NOMO-1 treated with DMSO at 0.1 percent for 48 hours (cell line): ENCODE data around the gene ITFG1.
A peak's percentile ranks its signal among the peaks of the same experiment; 100 is the strongest.

Experiments
- DNase-seq: peaks from one replicate; lab custom pipeline; 2025; ENCODE audit not compliant: unreplicated experiment; lab: John Stamatoyannopoulos, UW

Gene ITFG1

DNA sequence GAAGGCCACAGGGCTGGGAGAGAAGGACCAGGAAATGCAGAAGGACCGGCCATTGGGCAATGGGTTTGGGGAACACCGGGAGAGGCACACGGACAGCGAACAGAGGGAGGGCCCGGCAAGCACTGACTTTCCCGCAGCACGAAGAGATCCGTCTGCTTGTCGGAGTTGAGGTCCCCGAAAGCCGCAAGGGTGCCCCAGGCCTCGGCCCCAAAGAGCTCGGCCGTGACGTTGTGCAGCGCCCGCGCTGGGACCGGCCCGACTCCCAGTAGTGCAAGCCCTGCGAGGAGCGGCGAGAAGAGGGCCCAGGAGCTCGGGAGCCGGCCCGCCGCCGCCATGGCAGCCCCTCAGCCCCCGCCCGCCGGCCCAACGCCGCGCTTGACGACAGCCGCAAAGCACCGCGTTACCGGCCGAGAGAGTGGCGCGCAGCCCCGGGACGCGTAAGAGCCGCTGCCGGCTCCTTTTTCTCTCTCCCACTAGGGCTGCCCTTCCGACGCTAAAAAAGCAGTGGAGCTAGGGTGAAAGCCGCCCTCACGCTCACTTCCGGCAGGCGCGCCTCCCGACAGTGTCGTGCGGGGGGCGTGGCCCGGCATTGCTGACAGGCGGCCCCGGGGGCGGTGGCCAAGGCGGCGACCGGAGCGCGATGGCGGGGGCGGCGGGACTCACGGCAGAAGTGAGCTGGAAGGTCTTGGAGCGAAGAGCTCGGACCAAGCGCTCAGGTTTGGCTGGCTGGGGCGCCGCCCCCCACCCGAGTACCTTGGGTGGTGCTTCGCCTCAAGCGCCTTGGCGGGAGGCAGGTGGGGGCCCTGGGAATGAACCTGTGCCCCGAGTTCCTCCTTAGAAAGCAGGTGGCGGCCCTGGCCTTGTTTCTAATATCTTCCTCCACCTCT, at the start of gene ITFG1, which contains the start of gene PHKB:
ITFG1 (minus strand) TSS at position 353 of the 887 bp plus-strand sequence; CDS start at position 335, 18 bp downstream.
PHKB (plus strand) TSS at position 621 of the 887 bp plus-strand sequence; CDS start at position 641, 20 bp downstream.
- DNase-seq: peak; percentile 87

DNA sequence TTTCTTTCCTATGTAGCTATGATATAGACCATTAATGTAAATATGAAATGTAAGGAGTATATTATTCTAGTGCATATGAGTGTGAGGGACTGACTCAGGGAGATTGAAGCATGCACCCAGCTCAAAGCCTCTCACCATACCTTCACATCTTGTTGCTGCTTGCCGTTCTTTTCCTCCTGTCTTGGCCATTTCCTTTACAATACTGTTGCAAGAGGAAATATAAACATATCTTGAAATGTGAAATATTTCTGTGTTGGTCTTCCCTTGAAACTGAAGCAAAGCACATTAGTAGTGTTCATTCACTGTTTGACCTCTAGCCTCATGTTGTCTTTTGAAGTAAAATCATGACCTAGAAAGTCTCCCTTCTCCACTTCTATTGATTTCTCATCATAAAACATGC, 46.8 kb upstream of the ITFG1 start:
- no peak for DNase-seq

DNA sequence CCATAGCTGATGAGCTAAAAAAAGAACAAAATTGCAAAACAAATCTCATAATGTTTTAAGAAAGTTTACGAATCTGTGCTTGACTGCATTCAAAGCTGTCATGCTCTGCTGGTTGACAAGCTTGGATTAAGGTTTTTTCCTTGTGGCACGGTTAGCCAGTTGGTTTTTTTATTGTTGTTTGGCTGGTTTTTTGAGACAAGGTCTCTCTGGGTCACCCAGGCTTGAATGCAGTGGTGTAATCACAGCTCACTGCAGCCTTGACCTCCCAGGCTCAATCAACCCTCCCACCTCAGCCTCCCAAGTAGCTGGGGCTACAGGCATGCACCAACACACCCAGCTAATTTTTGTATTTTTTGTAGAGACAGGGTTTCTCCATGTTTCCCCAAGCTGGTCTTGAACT, 45.9 kb upstream of the ITFG1 start:
- DNase-seq: no peak

DNA sequence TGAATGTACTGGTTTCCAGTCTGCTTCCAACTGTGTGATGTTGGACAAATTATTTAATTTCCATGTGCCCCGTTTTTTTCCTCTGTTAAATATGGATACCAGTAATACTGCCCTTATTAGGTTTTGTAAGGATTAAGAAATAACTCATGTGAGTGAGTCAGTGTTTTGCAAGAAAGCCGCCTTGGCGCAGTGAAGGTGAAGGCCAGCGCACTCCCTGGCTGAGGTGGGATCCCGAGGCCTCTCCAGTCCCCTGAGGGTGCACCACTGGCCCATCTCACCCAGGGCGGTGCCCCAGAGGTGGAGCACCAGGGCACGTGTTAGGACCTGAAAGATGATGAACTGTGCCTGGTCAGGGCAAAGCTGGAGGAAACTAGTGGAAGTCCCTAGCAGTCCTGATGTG, 43.7 kb upstream of the ITFG1 start:
- DNase-seq: no peak

DNA sequence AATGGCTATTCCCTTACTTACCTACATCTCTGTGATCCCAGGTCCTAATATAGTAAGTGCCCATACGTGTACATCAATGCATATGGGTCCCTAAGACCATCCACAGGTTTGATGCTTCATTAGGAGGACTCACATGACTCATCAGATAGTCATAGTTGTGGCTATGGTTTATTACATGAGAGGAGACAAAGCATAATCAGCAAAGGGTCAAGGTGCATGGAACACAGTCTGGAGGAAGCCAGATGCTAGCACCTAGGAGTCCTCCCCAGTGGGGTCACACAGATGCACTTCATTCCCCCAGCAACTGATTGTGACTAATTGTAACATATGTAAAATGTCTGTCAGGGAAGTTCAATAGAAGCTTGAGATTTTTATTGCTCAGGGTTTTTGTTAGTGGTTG, 43.1 kb upstream of the ITFG1 start:
- no peak for DNase-seq

DNA sequence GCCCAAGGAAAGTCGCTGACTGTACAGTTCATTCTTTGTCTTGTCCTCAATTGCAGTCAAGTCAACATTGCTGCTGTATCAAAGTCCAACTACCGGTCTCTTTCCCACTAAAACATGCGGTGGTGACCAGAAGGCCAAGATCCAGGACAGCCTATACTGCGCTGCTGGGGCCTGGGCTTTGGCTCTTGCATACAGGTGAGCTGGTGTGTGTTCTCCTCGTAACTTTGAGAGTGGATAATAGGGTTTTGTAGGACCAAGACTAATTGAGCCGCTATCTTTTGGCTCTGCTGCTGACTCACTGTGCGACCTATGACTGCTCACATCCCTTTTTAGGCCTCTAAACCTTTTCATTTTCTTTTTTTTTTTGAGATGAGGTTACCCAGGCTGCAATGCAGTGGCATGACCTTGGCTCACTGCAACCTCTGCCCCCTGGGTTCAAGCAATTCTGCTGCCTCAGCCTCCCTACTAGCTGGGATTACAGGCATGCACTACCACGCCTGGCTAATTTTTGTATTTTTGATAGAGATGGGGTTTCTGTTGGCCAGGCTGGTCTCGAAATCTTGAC, 38.9 kb upstream of the ITFG1 start:
- no peak for DNase-seq

DNA sequence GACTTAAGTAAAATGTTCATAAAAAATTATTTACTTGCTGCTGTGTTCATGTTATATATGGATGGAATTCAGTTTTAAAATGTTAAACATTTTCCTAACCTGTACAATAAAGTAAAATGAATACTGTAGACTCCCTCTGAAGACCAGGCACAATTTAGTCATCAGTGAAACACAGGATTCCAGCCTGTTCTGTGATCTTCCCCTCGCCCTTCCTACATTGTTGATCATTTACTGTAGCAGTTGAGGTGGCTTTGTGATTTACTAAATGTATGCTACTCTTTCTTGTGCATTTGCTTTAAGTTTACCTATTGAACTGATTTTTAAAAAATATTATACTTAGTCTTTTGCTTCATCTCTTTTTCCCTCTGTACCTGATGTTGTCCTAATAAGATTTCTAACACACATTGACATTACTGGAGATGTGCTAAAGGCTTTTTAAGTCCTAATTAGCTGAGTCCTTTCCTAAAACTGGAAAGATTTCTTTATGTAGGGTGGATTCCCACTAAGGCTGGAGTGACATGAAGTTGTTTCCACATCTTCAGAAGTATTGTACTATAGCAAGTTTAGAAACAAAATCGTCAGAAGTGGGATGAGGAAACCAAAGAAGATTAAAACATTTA, 38.3 kb upstream of the ITFG1 start:
- no peak for DNase-seq

DNA sequence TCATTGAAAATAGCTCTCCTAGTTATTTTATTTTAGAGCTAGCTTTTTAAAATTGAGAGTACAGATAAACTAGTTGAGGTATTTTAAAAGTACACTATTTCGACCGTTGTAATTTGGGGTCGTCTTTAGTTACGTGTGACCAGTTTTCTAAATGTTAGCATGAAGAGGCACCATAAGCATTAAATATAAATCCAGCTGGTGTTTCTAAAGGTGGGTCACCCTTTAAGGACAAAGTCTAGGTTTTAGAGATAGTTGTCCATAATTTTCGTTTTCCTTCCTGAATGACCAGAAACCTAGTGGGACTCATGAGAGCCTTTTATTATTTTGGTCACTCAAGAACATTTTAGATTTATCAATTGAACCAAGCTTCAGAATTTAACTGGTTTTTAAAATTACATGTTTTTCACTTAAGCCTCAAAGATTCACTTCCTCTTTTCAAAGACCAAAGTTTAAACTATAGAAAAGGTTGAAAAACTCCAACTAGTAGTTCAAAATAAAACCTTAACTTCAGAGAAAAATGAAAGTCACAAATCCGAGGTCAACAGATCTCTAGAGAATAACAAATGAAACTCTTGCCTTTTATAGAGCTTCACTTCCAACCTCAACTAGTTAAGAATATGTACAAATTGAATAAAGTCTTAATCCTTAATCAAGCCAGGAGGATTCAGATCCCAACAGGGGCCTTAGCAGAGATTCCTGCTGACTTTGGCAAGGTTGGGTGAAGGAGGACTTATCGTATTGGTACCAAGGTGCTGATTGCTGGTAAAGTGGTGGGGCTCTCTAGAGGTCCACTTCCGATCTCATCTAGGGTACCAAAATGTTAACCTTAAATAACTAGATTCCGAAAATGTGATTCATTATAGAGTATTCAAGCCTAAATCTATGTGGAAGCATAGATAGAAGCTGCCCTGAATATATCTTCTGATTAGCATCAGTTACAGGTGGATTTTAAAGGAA, 32.8 kb upstream of the ITFG1 start:
- peak; percentile 69 for DNase-seq

DNA sequence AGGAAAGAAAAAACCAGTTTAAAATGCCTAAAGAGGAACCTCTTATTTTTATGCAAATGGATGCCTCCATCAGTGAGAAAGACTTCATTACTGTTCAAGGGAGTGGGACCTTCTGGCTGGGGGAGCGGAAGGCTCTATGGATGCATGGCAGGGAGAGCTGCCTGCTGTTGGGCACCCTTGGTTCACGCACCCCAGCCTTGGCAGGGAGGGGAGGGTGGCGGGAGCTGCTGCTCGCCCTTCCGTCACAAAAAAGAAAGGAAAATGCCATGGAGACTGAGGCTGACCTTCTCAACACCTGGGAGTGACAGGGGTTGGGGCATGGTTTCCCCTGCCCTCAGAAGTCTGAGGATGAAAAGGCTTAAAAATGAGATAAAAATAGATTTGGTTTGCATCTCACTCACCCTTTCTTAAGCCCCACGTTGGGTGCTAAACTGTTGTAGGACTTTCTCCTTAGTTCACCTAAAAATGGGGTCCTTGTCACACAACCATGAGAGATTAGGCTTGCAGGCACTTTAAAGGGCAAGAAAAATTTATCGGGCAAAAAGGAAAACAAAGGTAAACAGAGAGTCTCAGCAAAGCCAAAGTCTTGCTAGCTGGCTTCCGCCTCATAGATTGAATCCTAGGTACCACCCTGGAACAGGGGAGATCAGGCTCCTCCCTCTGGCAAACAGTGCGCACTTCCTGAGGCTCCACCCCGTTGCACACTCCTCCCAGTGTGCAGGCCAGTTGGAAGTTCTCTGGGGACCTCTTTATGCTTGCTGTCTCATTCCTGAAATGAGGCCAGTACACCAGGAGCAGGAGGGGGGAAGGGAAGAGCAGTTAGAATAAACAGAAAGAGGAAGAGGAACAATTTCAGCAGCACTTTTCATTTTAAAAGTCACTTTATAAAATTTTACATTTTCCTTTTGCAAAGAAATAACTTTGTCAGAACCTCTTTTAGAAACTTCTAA, 31.8 kb upstream of the ITFG1 start:
- DNase-seq: peak; percentile 91

DNA sequence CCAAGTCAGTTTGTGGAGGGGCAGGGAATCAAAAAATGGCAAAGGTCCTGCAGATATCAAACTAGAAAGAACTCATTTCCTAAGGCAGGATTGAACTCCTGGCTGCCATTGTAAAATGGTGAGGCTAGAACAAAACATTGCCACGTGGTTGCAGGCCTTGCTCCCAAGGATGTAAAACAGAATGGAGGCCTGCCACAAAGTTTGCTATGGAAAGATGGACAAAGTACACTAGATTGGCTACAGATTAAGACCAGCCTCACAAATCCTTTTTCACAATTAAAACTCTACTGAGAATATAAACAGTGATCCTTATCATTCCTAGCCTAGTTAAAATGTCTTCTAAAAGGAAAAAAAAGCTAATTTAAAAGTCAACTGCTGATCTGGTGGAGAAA, 31.2 kb upstream of the ITFG1 start:
- DNase-seq: no peak

DNA sequence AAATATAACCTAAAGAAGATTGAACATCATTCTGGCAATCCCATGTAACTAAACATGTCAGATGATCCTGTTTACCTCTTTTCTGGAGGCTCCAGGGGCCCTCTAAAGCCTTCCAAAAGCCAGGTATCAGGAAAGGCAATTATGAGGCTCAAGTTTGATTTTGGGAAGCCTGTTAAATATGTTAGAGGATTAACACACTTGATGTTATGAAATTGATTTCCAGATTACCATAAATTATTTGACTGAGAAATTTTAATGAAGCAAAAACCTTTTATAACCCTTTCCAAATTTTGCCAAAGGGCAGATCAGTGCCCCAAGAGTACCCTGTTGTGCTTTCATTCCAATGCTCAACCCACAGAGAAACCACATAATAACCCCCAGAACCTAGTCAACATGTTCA, 29.6 kb upstream of the ITFG1 start:
- DNase-seq: no peak

DNA sequence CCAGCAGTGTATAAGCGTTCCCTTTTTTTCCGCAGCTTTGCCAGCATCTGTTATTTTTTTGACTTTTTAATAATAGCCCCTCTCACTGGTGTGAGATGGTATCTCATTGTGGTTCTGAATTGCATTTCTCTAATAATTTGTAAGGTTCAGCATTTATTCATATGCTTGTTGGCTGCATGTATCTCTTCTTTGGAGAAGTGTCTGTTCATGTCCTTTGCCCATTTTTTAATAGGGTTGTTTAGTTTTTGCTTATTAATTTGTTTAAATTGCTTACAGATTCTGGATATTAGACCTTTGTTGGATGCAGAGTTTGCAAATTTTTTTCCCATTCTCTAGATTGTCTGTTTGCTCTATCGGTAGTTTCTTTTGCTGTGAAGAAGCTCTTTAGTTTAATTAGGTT, 27.2 kb upstream of the ITFG1 start:
- no peak for DNase-seq

DNA sequence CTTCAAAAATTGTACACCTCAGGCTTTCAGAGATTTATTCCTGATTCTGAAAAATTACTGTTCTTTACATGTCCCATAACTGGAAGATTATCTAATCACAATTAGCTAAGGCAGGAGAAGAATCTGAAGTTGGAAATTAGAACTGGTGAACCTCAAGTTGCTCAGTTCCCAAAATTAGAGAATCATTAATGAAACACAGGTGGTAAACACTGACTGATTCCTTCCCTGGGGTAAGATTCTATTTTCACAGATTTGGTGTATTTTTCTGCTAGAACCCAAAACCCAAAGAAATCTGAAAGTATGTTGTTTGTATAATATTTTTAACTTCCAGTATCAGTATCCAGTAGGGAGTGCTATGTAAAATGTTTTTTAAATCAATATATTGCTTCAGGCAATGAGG, 26.0 kb upstream of the ITFG1 start:
- no peak for DNase-seq

DNA sequence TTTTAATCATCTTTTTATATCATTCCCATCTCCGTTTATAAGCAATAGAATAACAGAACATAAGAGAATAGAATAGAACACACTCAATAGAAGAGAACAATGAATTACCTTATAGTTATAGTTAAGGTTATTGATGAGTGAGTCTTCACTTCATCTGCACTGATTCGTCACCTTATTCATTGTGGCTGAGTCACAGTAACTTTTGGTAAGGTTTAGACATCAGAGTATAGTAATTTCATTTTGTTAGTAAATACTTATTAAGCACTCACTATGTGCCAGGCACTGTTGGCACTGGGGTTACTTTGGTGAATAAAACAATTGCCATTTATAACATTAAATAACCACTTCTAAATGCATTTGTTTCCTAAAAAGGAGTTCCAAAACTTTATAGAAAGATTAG, 22.8 kb upstream of the ITFG1 start:
- DNase-seq: no peak

DNA sequence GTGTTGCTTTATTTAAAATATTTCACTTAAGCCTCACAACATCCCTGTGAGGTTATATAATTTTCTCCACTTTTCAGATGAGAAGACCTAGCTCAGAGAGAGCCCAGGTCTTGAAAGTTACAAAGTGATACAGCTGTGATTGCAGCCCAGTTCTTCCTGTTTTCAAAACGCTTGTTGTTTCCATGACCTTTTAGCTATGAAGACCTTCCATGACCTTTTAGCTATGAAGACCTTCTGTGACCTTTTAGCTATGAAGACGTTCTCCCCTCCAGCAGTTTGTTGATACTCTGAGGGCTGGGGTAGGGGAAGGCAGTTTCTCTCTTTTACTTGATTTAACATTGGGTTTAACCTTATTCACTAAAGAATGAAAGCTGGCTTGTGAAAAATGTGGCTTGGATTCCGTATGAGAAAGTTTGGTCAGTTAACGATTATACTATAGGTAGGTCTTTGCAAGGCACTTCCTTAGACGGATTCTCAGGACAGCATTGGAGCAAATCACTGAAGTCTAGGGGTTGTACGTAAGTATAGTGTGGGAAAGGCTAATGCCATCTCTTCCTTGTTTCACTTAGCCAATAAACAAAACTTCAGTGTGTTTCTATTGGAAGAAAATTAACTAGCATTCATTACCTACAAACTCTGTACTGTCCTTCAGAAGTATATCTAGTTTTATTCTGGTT, 21.0 kb upstream of the ITFG1 start:
- no peak for DNase-seq

DNA sequence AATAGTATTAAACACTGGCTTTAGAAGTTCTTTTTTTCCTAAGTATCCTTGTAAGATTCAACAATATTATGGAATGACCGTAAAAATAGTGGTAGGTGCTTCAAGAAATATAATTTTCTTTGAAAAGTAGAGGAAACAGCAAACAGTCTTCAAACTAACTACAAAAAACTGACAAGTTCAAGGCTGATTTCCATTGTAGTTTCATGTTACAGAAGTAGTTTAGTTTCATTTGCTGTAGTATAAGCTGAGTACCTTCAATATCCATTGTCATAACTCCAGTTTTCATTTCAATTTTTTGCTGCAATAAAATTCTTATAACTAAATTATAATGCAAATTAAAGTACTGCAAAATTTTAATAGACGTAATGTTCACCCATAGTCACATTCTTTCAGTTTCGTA, 19.5 kb upstream of the ITFG1 start:
- DNase-seq: no peak

DNA sequence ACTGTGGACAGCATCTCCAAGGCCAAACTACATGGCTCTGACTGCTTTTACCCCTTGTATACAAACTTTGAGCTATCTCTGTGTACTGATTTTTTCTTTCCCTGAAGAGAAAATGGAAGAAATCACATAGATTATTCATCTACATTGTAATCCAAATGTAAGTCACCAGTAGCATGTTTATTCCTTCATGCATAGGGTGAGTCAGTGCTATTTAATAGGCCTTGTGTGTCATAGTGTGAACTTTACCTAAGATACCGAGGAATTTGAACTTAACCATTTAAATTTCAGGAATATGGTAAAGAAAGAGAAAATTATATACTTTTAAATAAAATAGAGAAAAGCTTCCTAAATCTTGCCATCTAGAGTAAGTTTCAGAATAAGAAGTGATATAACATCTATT, 16.8 kb upstream of the ITFG1 start:
- no peak for DNase-seq

DNA sequence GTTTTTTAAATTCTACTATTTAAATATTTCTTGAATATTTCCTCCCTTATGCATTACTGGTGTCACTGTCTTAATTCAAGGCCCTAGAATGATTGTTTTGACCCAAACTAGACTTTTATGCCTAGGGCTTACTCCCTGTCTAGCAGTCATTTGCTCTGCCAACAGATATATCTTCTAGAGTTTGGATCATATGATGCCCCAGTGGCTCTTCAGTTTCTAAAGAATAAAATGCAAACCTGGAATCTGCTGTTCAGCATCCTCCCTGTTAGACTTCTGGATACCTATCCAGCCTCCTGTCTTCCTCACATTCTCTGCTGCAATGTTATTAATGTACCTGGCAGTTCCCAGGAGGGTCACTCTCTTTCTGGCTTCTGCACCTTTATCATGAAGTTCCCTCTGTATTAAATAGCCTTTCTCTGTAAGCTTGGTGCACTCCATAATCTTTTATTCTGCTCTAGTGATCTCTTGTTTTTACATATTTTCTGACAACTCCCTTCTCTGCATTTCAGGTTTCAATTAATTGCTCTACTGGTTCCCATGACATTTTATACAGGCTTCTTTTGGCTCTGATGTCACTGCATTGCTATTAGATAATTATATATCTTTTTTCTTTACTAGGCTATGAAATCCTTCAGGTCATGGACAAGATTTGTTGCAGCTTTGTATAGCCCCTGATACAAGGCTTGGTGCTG, 15.9 kb upstream of the ITFG1 start:
- DNase-seq: no peak

DNA sequence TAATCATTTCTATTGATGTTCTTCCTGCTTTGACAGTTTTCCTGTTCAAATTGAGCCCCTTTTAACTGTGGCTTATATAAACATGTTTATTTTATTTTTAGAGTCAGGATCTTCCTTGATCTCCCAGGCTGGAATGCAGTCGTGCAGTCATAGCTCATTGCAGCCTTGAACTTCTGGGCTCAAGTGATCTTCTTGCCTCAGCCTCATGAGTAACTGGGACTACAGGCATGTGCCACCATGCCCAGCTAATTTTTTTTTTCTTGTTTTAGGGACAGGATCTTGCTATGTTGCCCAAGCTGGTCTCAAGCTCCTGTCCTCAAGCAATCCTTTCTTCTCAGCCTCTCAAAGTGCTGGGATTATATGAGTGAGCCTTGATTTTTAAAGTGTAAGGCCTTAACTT, 14.9 kb upstream of the ITFG1 start:
- no peak for DNase-seq
